ENCODE data around the gene ANTXR1. TPM values are rescaled to one million over a fixed set of nuclear protein-coding genes. Genes with fewer than 3 reads are reported as not detected.

ANTXR1 gene
- total and polyA plus RNA-seq, 9 of the 15 experiments (the other 6 are each of a cell fraction or from before 2014, with no cell fraction given) = 0.07 to 1.00 (median 0.54) TPM

- TF ChIP-seq HMGXB4 (CRISPR knock-in tag; IDR thresholded peaks at IDR 0.05) (no peak), MXD1 (CRISPR knock-in tag; IDR thresholded peaks at IDR 0.05; ENCODE audit: borderline replicate concordance, poor library complexity, severe bottlenecking) (no peak), U2AF1 (optimal IDR thresholded peaks at IDR 0.05; ENCODE audit: low read depth, low read length) (no peak)
These were observed 74.9 kb downstream of the ANTXR1 start (continued) for GRCh38 chr2:69087912-69088240.

- ChIA-PET CTCF (ENCODE audit: low intra/inter-chr PET ratio) (no interaction called here), POLR2A (no interaction called here)
- H3K4me3 ChIP-seq = no peak overlapping the region
- DNase-seq (ENCODE audit: extremely low read depth in 1 of 4, low spot score in 3 of 4) (no peak), FAIRE-seq (no peak), ATAC-seq (no peak)
- H3K9me3 ChIP-seq (replicated peaks; ENCODE audit: control insufficient read depth, insufficient read depth, low read depth, low read length) = no peaks in the 10 kb centered on the region
- H3K27ac ChIP-seq (ENCODE audit: extremely low read depth, low read depth, low read length) = no peak overlapping the region
- no peak overlapping the region for H3K9ac ChIP-seq (ENCODE audit: insufficient read depth in 1 of 2, low read depth in 2 of 2, low read length in 2 of 2)
- no peak overlapping the region for H3K4me2 ChIP-seq (ENCODE audit: insufficient read depth, low read length)
- H3K4me1 ChIP-seq (replicated peaks in 1 of 2; ENCODE audit: control insufficient read depth in 2 of 2, insufficient read depth in 2 of 2, low read length in 2 of 2) = no peaks in the 10 kb centered on the region
- H4K20me1 ChIP-seq (replicated peaks; ENCODE audit: control insufficient read depth, insufficient read depth, low read length) = no peaks in the 10 kb centered on the region
- H3K36me3 ChIP-seq (ENCODE audit: control insufficient read depth, insufficient read depth, low read length) = no peaks in the 10 kb centered on the region
- intact Hi-C loops (cut with micrococcal nuclease) (no loop called here), in situ Hi-C loops (cut with MboI) (no loop called here)
- H3K79me2 ChIP-seq (ENCODE audit: control insufficient read depth, insufficient read depth, low read length) = no peaks in the 10 kb centered on the region
- TF ChIP-seq DEAF1 (CRISPR knock-in tag; IDR thresholded peaks at IDR 0.05) (no peak), ZBTB17 (CRISPR knock-in tag; IDR thresholded peaks at IDR 0.05) (no peak), XRCC5 (IDR thresholded peaks at IDR 0.05; ENCODE audit: low read depth, low read length) (no peak), POLR3G (IDR thresholded peaks at IDR 0.05; ENCODE audit: extremely low read depth, insufficient read length, insufficient replicate concordance) (no peak), ZNF24 (IDR thresholded peaks at IDR 0.05) (no peak), MYNN (IDR thresholded peaks at IDR 0.05) (no peak), MYNN (CRISPR knock-in tag; IDR thresholded peaks at IDR 0.05) (no peak)
- H3K9me1 ChIP-seq (ENCODE audit: control insufficient read depth, insufficient read depth, low read length) = no peaks in the 10 kb centered on the region
- BruUV-seq (replicated peaks) = no TSS peak
- 55% methylated on average over 3 of the region's 3 CpGs for WGBS (ENCODE audit: insufficient coverage, low coverage, missing lambda C conversion rate)
- no peak overlapping the region for H2AFZ ChIP-seq (ENCODE audit: low read depth, low read length)
- peaks cover 5 to 10% of the 10 kb centered on the region in 2 experiments; a peak in 4 of 5 replicates for H3K27me3 ChIP-seq (ENCODE audit: control insufficient read depth in 2 of 2, insufficient read depth in 2 of 2, low read length in 2 of 2)
These were observed 75.5 kb downstream of the ANTXR1 start for GRCh38 chr2:69088466-69088865.
